Endothelial cell (in vitro differentiated cells): Measurements from ENCODE around the gene CHST2. TPM values are rescaled to one million over a fixed set of nuclear protein-coding genes. Genes with fewer than 3 reads are reported as not detected.

ENCODE experiments used
- DNase-seq: peaks from one replicate; pipeline ENCODE4 v3.0.0; 2021; ENCODE audit warnings: low spot score
- H3K27ac Mint-ChIP-seq: one replicate; pipeline ENCODE4 v1.8.0; 2021; ENCODE audit warnings: mixed read lengths, inconsistent platforms; ENCODE audit not compliant: unreplicated experiment
- H3K27me3 Mint-ChIP-seq: one replicate; pipeline ENCODE4 v1.8.0; 2021; ENCODE audit warnings: mild to moderate bottlenecking, moderate library complexity, mixed read lengths, inconsistent platforms; ENCODE audit not compliant: unreplicated experiment
- H3K36me3 Mint-ChIP-seq: one replicate; pipeline ENCODE4 v1.8.0; 2021; ENCODE audit warnings: mild to moderate bottlenecking, low read depth, mixed read lengths, inconsistent platforms; ENCODE audit not compliant: unreplicated experiment
- H3K4me1 Mint-ChIP-seq: one replicate; pipeline ENCODE4 v1.8.0; 2021; ENCODE audit warnings: mild to moderate bottlenecking, mixed read lengths, inconsistent platforms; ENCODE audit not compliant: unreplicated experiment
- H3K4me3 Mint-ChIP-seq: one replicate; pipeline ENCODE4 v1.8.0; 2021; ENCODE audit warnings: mild to moderate bottlenecking, mixed read lengths, inconsistent platforms; ENCODE audit not compliant: unreplicated experiment
- H3K9me3 Mint-ChIP-seq: one replicate; pipeline ENCODE4 v1.8.0; 2021; ENCODE audit warnings: mixed read lengths, inconsistent platforms; ENCODE audit not compliant: unreplicated experiment
- total RNA-seq: library from RNA; stranded (reverse); fragmentation: NEBNext Ultra II Directional; extraction: Animal tissue kit (Norgen Biotek cat#: 25700); gene quantifications from one replicate; pipeline ENCODE4 v1.2.1, GENCODE V29; 2021; ENCODE audit not compliant: unreplicated experiment
- TF ChIP-seq, protein P1 (sequence below): fragments of 200-600 bp; sonication (generic); IDR thresholded peaks from one replicate; pipeline ENCODE4 v1.5.0; 2021; ENCODE audit warnings: antibody characterized with exemption; ENCODE audit not compliant: unreplicated experiment

The CHST2 gene
- total RNA-seq, 1 donor from 2014 or later = 12.9 TPM

GRCh38 chr3:143132246-143132980 is 12.8 kb downstream of the CHST2 start:
- no peaks in the 10 kb centered on the region for H3K9me3 Mint-ChIP-seq
- no peak overlapping the region for H3K27ac Mint-ChIP-seq
- no peak for DNase-seq
- peaks cover 29% of the 10 kb centered on the region for H3K4me1 Mint-ChIP-seq
- no peak overlapping the region for H3K4me3 Mint-ChIP-seq
- H3K27me3 Mint-ChIP-seq = peaks cover 2% of the 10 kb centered on the region
- TF ChIP-seq, protein P1, sequence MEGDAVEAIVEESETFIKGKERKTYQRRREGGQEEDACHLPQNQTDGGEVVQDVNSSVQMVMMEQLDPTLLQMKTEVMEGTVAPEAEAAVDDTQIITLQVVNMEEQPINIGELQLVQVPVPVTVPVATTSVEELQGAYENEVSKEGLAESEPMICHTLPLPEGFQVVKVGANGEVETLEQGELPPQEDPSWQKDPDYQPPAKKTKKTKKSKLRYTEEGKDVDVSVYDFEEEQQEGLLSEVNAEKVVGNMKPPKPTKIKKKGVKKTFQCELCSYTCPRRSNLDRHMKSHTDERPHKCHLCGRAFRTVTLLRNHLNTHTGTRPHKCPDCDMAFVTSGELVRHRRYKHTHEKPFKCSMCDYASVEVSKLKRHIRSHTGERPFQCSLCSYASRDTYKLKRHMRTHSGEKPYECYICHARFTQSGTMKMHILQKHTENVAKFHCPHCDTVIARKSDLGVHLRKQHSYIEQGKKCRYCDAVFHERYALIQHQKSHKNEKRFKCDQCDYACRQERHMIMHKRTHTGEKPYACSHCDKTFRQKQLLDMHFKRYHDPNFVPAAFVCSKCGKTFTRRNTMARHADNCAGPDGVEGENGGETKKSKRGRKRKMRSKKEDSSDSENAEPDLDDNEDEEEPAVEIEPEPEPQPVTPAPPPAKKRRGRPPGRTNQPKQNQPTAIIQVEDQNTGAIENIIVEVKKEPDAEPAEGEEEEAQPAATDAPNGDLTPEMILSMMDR = no peak
- no peaks in the 10 kb centered on the region for H3K36me3 Mint-ChIP-seq

- Mint-ChIP-seq H3K4me3 (no peak overlapping the region), H3K9me3 (no peaks in the 10 kb centered on the region), H3K27ac (no peak overlapping the region), H3K36me3 (no peaks in the 10 kb centered on the region), H3K27me3 (peaks cover 3% of the 10 kb centered on the region), H3K4me1 (peaks cover 18% of the 10 kb centered on the region)
- TF ChIP-seq, protein P1 = no peak
- DNase-seq = no peak
Measured at GRCh38 chr3:143134471-143134870, 14.9 kb downstream of the CHST2 start.

DNA sequence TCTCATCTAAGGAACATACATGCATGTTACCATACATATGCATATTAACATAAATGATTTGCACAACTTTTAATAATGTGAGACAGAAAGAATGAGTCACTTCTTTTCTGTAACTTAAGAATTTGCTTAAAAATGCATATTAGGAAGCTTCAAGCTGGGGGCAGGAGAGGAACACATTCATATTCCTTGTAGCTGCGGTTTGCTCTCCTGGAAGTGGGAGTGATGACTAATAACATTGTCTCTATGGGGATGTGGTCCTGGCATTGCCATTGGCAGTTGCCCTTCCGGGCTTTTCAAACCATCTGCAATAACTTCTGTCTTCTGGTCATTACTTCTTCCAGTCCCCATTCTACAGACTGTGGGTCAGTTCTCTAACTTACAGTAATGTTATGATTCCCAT is 15.6 kb downstream of the CHST2 start:
- Mint-ChIP-seq H3K36me3 (no peaks in the 10 kb centered on the region), H3K27ac (no peak overlapping the region), H3K27me3 (peaks cover 2% of the 10 kb centered on the region), H3K9me3 (no peaks in the 10 kb centered on the region), H3K4me1 (peaks cover 12% of the 10 kb centered on the region), H3K4me3 (no peak overlapping the region)
- no peak for DNase-seq
- TF ChIP-seq, protein P1 = no peak

- H3K4me3 Mint-ChIP-seq = no peak overlapping the region
- H3K9me3 Mint-ChIP-seq = no peaks in the 10 kb centered on the region
- no peak overlapping the region for H3K27ac Mint-ChIP-seq
- H3K27me3 Mint-ChIP-seq = peaks cover 3% of the 10 kb centered on the region
- TF ChIP-seq, protein P1 = no peak
- no peak for DNase-seq
- H3K4me1 Mint-ChIP-seq = peaks cover 8% of the 10 kb centered on the region
- H3K36me3 Mint-ChIP-seq = no peaks in the 10 kb centered on the region
Measured at GRCh38 chr3:143137435-143138036, 18.0 kb downstream of the CHST2 start.

DNA sequence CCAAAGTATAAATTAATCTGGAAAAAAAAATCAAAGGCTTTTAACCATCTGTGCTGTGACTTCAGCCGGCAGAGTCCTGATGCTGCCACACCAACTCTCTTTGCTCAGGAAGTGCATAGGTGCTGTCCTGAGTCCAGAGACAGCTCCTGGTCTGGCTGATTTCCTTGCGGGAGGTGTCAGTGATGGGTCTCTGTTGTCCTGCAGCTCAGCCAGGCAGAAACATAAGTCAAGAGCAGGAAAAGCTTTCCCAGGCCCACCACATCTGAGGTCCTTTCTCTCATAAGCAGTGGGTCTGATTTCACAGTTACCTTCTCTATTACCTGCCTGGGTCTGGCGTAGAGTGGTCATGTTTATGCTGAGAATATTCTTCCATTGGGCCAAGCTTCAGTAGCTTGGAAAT is 19.4 kb downstream of the CHST2 start:
- no peak overlapping the region for H3K4me3 Mint-ChIP-seq
- H3K36me3 Mint-ChIP-seq = no peaks in the 10 kb centered on the region
- no peaks in the 10 kb centered on the region for H3K9me3 Mint-ChIP-seq
- DNase-seq = no peak
- H3K27me3 Mint-ChIP-seq = peaks cover 3% of the 10 kb centered on the region
- H3K4me1 Mint-ChIP-seq = peaks cover 8% of the 10 kb centered on the region
- no peak overlapping the region for H3K27ac Mint-ChIP-seq
- TF ChIP-seq, protein P1 = no peak
